Stomach smooth muscle (tissue), 2 donors: Measurements from ENCODE around the gene HLTF.

Source experiments
- H3K27ac ChIP-seq: one replicate; pipeline ENCODE4 v1.7.0; 2013; ENCODE audit warnings: mild to moderate bottlenecking, low read length, inconsistent platforms
- H3K27me3 ChIP-seq, 2 donors: one replicate each; pipeline ENCODE4 v1.7.0; 2013; ENCODE audit warnings: low read length in 2 of 2; ENCODE audit not compliant: insufficient read depth in 2 of 2, control insufficient read depth in 1 of 2
- H3K36me3 ChIP-seq, 2 donors: one replicate each; pipeline ENCODE4 v1.7.0; 2013; ENCODE audit warnings: low read length in 2 of 2; ENCODE audit not compliant: control insufficient read depth in 2 of 2, insufficient read depth in 2 of 2
- H3K4me1 ChIP-seq: one replicate; pipeline ENCODE4 v1.7.0; 2013; ENCODE audit warnings: low read length; ENCODE audit not compliant: control insufficient read depth, insufficient read depth
- H3K4me3 ChIP-seq, 2 donors: one replicate each; pipeline ENCODE4 v1.7.0; 2013; ENCODE audit warnings: low read length in 2 of 2
- H3K9ac ChIP-seq, 2 donors: one replicate each; pipeline ENCODE4 v1.7.0; 2013; ENCODE audit warnings: low read length in 2 of 2, mild to moderate bottlenecking in 1 of 2
- H3K9me3 ChIP-seq, 2 donors: one replicate each; pipeline ENCODE4 v1.7.0; 2013; ENCODE audit warnings: low read length in 2 of 2; ENCODE audit not compliant: control insufficient read depth in 2 of 2
- donor health status: healthy.
- donor health status: Pancreatic carcinoma.

The HLTF gene

GRCh38 chr3:149016669-149017541, 69.4 kb downstream of the HLTF start:
- peak overlapping the region in 1 of 2 donors; percentile 5 for H3K4me3 ChIP-seq
- H3K9me3 ChIP-seq: no peaks in the 10 kb centered on the region
- peaks cover 23% of the 10 kb centered on the region for H3K4me1 ChIP-seq
- peaks cover 12 to 27% of the 10 kb centered on the region in 2 donors for H3K36me3 ChIP-seq
- no peak overlapping the region for H3K9ac ChIP-seq
- H3K27ac ChIP-seq: no peak overlapping the region
- no peaks in the 10 kb centered on the region for H3K27me3 ChIP-seq

GRCh38 chr3:149016242-149016641, 70.1 kb downstream of the HLTF start:
- Histone ChIP-seq H3K9me3 (no peaks in the 10 kb centered on the region), H3K4me1 (peaks cover 22% of the 10 kb centered on the region), H3K36me3 (peaks cover 12 to 31% of the 10 kb centered on the region in 2 donors), H3K4me3 (no peak overlapping the region), H3K27me3 (no peaks in the 10 kb centered on the region), H3K9ac (no peak overlapping the region), H3K27ac (no peak overlapping the region)

- Histone ChIP-seq H3K27ac (no peak overlapping the region), H3K36me3 (peaks cover 20 to 39% of the 10 kb centered on the region in 2 donors), H3K9me3 (no peaks in the 10 kb centered on the region), H3K4me3 (no peak overlapping the region), H3K4me1 (peaks cover 30% of the 10 kb centered on the region), H3K9ac (no peak overlapping the region), H3K27me3 (no peaks in the 10 kb centered on the region)
These were observed 70.9 kb downstream of the HLTF start for GRCh38 chr3:149015393-149015792.

- peaks cover 29 to 47% of the 10 kb centered on the region in 2 donors for H3K36me3 ChIP-seq
- peaks cover 17% of the 10 kb centered on the region for H3K4me1 ChIP-seq
- no peaks in the 10 kb centered on the region for H3K9me3 ChIP-seq
- no peak overlapping the region for H3K9ac ChIP-seq
- H3K4me3 ChIP-seq: no peak overlapping the region
- H3K27ac ChIP-seq: no peak overlapping the region
- no peaks in the 10 kb centered on the region for H3K27me3 ChIP-seq
These were observed 72.6 kb downstream of the HLTF start for GRCh38 chr3:149013726-149014125.

GRCh38 chr3:149011676-149012075, 74.7 kb downstream of the HLTF start:
- Histone ChIP-seq H3K27ac (no peak overlapping the region), H3K36me3 (peaks cover 42 to 57% of the 10 kb centered on the region in 2 donors), H3K4me3 (no peak overlapping the region), H3K4me1 (peaks cover 15% of the 10 kb centered on the region), H3K9ac (no peak overlapping the region), H3K9me3 (no peaks in the 10 kb centered on the region), H3K27me3 (no peaks in the 10 kb centered on the region)

- H3K9ac ChIP-seq: no peak overlapping the region
- H3K27me3 ChIP-seq: no peaks in the 10 kb centered on the region
- no peak overlapping the region for H3K4me3 ChIP-seq
- peaks cover 11% of the 10 kb centered on the region for H3K4me1 ChIP-seq
- H3K36me3 ChIP-seq: peaks cover 42 to 60% of the 10 kb centered on the region in 2 donors
- no peak overlapping the region for H3K27ac ChIP-seq
- no peaks in the 10 kb centered on the region for H3K9me3 ChIP-seq
These were observed 75.4 kb downstream of the HLTF start for GRCh38 chr3:149010966-149011365.

- H3K9ac ChIP-seq: no peak overlapping the region
- no peaks in the 10 kb centered on the region for H3K27me3 ChIP-seq
- H3K9me3 ChIP-seq: no peaks in the 10 kb centered on the region
- no peak overlapping the region for H3K27ac ChIP-seq
- no peak overlapping the region for H3K4me3 ChIP-seq
- peaks cover 11% of the 10 kb centered on the region for H3K4me1 ChIP-seq
- peaks cover 45 to 58% of the 10 kb centered on the region in 2 donors for H3K36me3 ChIP-seq
These were observed 75.8 kb downstream of the HLTF start for GRCh38 chr3:149010504-149010951.

- Histone ChIP-seq H3K4me1 (peaks cover 12% of the 10 kb centered on the region), H3K9me3 (no peaks in the 10 kb centered on the region), H3K27me3 (no peaks in the 10 kb centered on the region), H3K36me3 (peaks cover 48 to 54% of the 10 kb centered on the region in 2 donors), H3K27ac (no peak overlapping the region), H3K9ac (no peak overlapping the region), H3K4me3 (no peak overlapping the region)
These were observed 76.6 kb downstream of the HLTF start for GRCh38 chr3:149009732-149010131.

- peaks cover 15% of the 10 kb centered on the region for H3K4me1 ChIP-seq
- H3K36me3 ChIP-seq: peaks cover 48 to 53% of the 10 kb centered on the region in 2 donors
- no peak overlapping the region for H3K27ac ChIP-seq
- no peaks in the 10 kb centered on the region for H3K27me3 ChIP-seq
- no peak overlapping the region for H3K4me3 ChIP-seq
- no peak overlapping the region for H3K9ac ChIP-seq
- H3K9me3 ChIP-seq: no peaks in the 10 kb centered on the region
These were observed 78.6 kb downstream of the HLTF start for GRCh38 chr3:149007567-149008257.

- Histone ChIP-seq H3K4me3 (no peak overlapping the region), H3K36me3 (peaks cover 38 to 39% of the 10 kb centered on the region in 2 donors), H3K27ac (no peak overlapping the region), H3K9ac (no peak overlapping the region), H3K4me1 (peaks cover 5% of the 10 kb centered on the region), H3K27me3 (no peaks in the 10 kb centered on the region), H3K9me3 (no peaks in the 10 kb centered on the region)
These were observed 80.9 kb downstream of the HLTF start for GRCh38 chr3:149005416-149005815.
